Right kidney (tissue), 1 donor: ENCODE measurements around the gene ZBTB2.
"Not testable (repeated sequence)": the region's sequence is repeated elsewhere in the genome, so short reads cannot be mapped to it uniquely, and the experiment has no call there.

Experiments
- DNase-seq: peaks from one replicate; pipeline ENCODE4 v3.0.0-alpha.2; 2016

Gene ZBTB2

GRCh38 chr6:151403919-151404308 is 12.6 kb upstream of the ZBTB2 start:
- no peak for DNase-seq

- DNase-seq, result no peak
Measured at GRCh38 chr6:151402228-151402627, 10.9 kb upstream of the ZBTB2 start.

GRCh38 chr6:151400473-151400872 is 9.1 kb upstream of the ZBTB2 start:
- no peak for DNase-seq

- DNase-seq, result no peak
Measured at GRCh38 chr6:151399679-151400078, 8.3 kb upstream of the ZBTB2 start.

GRCh38 chr6:151393410-151393809 is 2.1 kb upstream of the ZBTB2 start:
- DNase-seq, result no peak

GRCh38 chr6:151392427-151392826 is 1.1 kb upstream of the ZBTB2 start:
- DNase-seq, result no peak

GRCh38 chr6:151390851-151391470 is 398 bp downstream of the ZBTB2 start:
- DNase-seq, result peak; percentile 88

GRCh38 chr6:151390276-151390850 is 996 bp downstream of the ZBTB2 start:
- DNase-seq, result peak; percentile 97

- peak; percentile 95 for DNase-seq
Measured at GRCh38 chr6:151389618-151390275, 1.6 kb downstream of the ZBTB2 start.

- DNase-seq, result peak; percentile 13
Measured at GRCh38 chr6:151388997-151389617, 2.3 kb downstream of the ZBTB2 start.

GRCh38 chr6:151388236-151388635 is 3.1 kb downstream of the ZBTB2 start:
- no peak for DNase-seq

- no peak for DNase-seq
Measured at GRCh38 chr6:151387175-151387970, 4.0 kb downstream of the ZBTB2 start.

- DNase-seq, result no peak
Measured at GRCh38 chr6:151385177-151385576, 6.2 kb downstream of the ZBTB2 start.

GRCh38 chr6:151384151-151384550 is 7.2 kb downstream of the ZBTB2 start:
- no peak for DNase-seq

GRCh38 chr6:151382631-151383030 is 8.7 kb downstream of the ZBTB2 start:
- DNase-seq, result not testable (repeated sequence)

GRCh38 chr6:151381722-151382121 is 9.6 kb downstream of the ZBTB2 start:
- DNase-seq, result no peak

GRCh38 chr6:151380848-151381205 is 10.5 kb downstream of the ZBTB2 start:
- no peak for DNase-seq

- DNase-seq, result no peak
Measured at GRCh38 chr6:151379933-151380847, 11.2 kb downstream of the ZBTB2 start.

- DNase-seq, result no peak
Measured at GRCh38 chr6:151377095-151377494, 14.3 kb downstream of the ZBTB2 start.

GRCh38 chr6:151376440-151376839 is 14.9 kb downstream of the ZBTB2 start:
- DNase-seq, result no peak

- DNase-seq, result no peak
Measured at GRCh38 chr6:151375833-151376232, 15.5 kb downstream of the ZBTB2 start.
